NCI-H146 treated with DMSO at 0.1 percent for 48 hours (cell line): Measurements from ENCODE around the gene ADD3.
"Not testable (repeated sequence)": the region's sequence is repeated elsewhere in the genome, so short reads cannot be mapped to it uniquely, and the experiment has no call there.

ENCODE experiments used
- DNase-seq: peaks from one replicate; lab custom pipeline; 2025; ENCODE audit not compliant: unreplicated experiment; lab: John Stamatoyannopoulos, UW

Gene ADD3

DNA sequence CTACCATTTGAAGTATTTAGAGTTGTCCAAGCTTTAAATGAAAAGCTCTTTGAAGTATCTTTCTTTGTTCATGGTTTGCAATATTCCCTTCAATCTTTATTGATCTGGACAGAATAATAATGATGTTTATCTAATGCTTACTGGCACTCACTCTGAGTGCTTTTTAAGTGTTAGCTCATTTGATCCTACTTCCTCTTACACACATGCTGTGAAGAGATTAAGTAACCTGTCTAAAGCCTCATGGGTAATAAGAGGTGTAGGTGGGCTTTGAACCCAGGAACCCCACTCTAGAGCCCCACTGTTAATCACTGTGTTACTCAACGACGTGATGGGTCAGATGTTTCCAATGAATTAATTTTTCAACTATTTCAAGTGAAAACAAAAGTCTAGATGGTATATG, 31.1 kb upstream of the ADD3 start:
- DNase-seq: peak; percentile 11

DNA sequence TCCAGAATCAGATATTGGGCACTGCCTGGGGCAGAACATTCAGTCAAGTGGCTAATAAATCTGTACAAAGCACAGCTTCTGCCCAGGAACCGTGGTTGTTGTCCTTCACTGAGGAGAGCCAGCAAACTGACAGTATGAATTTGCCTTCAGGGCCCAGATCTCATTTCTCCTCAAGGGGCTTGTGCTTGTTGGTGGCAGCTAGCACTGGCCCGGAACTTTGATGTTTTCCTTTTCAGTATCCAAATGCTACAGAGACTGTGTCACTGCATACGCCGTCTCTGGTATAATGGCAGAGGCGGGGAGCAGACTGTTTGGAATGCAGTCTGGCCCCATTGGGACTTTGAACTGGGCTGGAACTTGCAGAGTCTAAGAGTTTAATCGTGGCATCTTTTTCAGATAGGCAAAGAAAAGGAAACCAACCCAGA, 30.4 kb upstream of the ADD3 start:
- no peak for DNase-seq

DNA sequence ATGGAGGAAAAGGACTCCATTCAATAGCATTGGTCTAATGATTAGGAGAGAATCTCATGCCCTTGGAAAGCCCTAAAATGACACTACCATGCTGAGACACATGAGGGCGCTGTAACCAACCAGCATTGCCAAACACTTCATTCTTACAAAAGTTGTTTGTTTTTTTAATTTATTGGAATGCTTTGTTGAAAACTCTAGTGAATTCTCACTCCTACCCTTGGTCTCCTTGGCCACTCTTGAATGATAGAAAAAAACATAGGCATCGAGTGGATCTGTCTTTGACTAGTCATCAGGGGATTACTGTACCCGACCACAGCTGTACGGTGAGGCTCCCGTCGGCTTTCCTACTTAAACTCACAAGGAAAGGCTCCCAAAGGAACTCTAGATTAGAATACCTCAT, 29.3 kb upstream of the ADD3 start:
- DNase-seq: no peak

DNA sequence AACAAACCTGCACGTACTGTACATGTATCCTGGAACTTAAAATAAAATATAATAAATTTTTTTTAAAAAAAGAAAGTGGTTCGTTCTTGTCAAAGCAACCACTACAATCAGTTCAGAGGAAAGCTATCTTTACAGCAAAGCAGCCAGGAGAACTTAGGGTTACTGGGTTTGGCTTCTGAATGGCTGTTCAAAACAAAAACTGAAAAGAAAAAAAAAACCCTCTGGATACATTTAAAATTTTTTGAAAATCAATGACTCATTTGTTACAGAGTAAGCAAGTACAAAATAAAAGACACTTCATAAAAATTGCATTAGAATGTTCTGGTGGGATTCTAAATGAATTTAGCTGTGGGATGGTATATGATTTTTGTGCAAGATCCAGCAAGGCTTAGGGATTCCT, 28.6 kb upstream of the ADD3 start:
- no peak for DNase-seq

DNA sequence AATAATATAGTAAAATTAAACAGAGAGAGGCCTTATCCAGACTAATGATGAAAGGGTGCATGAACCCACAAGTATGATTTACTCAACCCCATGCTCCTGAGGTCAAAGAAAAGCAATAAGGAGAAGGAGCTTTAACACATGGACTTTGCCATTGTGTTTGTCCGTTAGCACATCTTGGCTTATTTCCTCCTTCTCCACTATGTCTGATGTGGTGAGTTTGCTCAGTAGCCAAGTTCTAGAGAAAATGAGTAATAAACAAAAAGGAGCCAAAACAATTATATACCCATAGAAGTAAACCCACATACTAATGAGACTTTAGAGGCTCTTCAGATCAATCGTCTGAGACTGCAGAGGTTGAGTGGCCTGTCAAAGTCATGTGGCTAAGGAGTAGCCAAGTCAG, 26.1 kb upstream of the ADD3 start:
- no peak for DNase-seq

DNA sequence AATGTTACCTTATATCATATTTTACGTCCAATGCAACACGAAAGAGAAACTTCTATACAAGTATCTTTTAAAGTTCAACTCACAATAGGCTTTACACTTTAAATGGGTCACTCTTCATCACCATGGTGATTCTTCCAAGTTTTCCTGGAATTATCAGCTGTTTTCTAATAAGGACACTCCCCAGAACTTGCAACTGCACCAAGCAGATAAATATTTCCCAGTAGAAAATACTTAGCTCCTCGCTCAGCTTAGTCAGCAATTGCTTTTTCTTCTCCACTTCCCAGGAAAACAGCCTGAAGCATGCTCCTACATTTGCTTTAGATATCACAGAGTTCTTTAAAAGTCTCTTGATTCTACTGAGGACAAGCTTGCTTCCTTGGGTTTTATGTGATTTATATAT, 25.7 kb upstream of the ADD3 start:
- no peak for DNase-seq

DNA sequence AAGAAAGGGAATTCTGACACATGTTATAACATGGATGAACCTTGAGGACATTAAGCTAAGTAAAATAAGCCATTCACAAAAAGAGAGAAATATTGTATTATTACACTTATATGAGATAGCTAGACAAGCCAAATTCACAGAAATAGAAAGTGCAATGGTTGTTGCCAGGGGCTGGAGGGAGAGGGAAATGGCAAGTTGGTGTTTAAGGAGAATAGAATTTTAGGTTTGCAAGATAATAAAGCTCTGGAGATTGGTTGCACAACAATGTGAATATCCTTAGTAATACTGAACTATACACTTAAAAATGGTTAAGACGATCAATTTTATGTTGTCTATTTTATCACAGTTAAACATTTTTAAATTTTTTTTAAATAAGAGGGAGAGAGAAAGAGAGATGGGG, 25.0 kb upstream of the ADD3 start:
- DNase-seq: no peak

DNA sequence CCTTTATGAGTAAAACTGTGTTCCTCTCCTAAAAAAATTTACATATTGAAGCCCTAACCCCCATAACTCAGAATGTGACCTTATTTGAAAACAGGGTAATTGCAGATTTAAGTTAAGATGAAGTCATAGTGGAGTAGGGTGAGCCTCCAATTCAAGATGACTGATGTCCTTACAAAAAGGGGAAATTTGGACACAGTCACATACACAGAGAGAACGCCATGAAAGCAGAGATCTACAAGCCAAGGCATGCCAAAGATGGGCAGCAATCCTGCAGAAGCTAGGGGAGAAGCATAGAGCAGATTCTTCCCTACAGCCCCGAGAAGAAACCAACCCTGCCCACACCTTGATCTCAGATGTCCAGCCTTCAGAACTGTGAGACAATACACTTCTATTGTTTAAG, 23.8 kb upstream of the ADD3 start:
- no peak for DNase-seq

DNA sequence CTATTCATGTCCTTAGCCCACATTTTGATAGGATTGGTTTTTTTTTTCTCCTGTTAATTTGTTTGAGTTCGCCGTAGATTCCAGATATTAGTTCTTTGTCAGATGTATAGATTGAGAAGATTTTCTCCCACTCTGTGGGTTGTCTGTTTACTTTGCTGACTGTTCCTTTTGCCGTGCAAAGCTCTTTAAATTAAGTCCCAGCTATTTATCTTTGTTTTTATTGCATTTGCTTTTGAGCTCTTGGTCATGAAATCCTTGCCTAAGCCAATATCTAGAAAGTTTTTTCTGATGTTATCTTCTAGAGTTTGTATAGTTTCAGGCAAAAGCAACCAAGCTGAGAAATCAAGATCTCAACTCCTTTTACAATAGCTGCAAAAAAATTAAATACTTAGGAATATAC, 22.0 kb upstream of the ADD3 start:
- DNase-seq: not testable (repeated sequence)

DNA sequence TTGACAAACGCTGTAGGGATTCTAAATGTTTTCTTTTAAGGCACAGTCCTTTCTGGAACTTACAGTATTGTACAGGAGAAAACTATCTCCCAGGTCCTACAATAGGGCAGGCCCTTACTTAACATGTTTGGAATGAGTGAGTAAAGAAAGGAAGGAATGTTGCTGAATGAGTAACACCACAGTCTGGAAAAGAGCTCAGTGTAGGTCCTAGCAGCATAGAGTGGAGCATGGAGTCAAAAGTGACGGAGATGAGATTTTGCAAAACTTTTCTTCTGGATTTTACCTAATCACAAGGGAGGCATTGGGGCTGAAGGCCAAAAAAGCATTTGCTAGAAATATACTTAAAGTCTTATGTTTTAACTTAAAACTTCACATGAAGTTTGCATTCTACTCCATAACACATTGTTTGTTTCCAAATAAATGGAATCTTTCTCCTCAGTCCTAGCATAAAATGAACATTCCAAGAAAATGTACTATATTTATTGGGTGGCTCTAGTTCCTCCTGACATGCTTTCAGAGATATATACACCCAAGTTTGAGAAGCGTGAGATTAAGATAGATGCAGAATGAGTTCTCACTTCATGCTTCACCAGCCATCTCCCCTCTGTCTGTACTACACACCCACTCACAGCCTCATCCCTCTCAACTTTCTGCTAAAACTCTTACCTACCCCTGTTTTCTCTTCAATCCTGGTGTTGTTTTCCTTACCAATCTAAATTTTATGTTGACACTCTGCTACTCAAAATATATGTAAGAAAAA, 20.2 kb upstream of the ADD3 start:
- no peak for DNase-seq

DNA sequence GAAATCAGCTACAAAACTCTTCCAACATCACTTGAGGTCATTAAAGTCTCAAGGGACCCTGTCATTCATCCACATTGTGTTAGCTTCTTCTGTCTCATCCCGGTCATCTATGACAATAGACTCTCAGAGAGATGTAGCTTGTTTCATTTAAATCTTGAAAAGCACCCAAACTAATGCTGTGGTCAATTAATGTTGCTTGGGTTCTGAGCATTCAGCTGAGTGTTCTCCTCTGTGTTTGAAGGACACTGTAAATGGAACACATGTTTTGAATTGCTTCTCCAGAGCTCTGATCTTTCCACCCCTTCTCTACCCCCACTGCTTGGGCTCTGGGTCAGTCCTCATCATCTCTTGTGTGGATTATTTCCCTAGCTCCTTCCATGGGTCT, 19.6 kb upstream of the ADD3 start:
- no peak for DNase-seq

DNA sequence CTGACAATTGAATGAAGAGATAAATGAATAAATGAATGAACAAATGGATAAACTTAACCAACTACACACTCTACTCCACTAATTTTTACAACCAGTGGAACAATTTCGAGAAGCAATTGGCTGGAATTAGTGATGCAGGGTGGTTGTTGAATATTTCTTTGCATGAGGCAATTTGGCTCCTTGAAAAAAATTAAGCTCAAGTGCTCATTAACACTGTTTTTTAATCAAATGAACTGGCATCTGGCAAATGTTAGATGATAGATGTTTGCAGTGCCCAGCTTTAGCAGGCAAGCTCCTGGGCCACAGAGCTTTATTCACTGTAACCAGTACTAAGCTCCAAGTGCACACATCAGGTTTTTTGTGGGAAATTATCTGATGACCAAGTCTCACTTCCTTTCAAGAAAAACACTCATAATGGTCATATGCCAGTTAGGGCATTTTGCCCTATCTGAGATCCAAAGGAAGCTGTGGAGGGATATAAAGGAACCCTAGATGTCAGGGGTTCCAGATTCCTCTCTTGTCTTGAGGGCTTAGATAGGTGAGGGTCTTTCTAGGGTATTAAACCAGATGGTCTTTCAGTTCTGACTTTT, 16.4 kb upstream of the ADD3 start:
- DNase-seq: no peak

DNA sequence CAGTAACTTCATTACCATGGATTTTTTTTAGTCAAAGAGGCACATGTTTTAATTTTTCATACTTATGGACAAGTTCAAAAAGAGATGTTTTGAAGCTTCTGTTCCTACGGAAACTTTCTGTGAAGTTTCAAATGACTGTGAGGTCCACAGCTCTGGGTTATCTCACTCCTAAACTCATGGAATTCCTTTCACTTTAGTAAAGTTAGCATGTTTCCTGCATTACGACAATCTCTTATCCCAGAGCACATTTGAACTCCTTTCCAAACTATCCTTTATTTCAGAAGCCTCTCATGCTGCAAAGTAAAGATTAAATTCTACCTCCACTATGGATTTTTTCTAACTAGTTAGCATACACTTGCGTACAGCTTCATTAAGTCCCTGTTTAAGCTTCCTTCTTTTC, 15.3 kb upstream of the ADD3 start:
- no peak for DNase-seq

DNA sequence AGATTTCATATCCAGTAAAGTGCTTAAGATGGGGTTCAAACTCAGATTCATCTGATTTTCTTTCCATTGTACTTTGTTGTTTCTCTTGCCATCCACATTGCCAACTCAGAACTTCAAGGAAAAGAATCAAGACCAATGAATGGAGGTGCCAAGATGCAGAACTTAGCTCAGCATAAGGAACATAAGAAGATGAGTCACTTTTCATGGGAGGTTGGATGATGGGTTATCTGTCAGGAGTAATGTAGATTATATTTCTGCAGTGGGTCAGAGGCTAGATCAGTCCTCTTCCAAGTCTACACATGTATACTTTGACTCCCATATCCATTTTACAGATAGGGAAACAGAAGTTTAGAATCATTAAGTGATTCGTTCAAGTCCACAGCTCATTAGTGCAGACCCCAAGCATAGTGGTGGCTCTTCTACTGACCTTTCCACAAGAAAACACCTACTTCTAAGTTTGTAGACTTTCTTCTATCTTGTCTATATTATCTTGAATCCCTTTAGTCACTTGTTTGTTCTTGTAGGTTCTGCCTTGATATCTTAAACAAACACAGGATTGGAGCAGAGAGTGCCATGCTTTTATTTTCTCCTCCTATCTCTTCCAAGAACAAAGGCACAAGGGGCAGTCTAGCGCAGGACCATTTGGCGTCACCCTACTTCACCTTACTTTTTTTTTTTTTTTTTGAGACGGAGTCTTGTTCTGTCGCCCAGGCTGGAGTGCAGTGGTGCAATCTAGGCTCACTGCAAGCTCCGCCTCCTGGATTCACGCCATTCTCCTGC, 14.0 kb upstream of the ADD3 start:
- DNase-seq: no peak

DNA sequence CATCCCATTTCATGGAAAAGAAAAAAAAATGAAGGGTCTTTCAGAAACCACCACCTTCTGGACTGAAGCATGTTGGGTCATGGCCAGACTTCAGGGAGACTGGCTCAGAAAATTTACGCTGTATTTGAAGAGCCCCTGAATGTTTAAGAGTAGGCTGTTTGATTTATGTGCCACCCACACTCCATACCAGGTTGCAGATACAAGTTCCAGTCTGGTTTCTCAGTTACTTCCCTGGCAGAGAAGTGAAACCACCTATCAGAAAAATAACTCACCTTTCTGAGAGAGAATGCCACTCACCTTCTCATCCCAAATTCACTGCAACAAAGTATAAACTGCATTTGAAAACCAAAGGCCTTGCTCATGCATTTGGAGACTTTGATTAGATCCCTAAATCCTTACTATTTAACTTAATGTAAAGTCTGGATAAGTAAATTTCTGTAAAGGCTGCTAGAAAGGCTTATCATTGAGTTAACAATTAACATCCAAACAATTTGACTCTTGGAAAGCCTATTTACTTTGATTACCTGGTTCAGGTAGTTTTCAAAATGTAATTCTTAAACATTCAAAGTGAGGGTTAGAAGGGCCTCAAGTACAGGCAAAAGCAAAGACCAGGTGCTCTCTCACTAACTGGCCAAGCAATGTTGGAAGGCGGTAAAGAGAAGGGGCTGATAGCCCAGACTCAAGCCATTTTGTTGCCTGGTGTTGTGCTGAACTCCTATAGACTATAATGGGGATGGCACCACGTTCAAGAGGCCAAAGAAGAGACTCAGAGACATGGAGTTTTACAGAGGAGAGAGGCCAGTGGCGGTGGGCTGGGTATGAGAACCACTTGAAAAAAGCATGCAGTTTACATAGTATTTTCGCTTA, 12.8 kb upstream of the ADD3 start:
- DNase-seq: no peak

DNA sequence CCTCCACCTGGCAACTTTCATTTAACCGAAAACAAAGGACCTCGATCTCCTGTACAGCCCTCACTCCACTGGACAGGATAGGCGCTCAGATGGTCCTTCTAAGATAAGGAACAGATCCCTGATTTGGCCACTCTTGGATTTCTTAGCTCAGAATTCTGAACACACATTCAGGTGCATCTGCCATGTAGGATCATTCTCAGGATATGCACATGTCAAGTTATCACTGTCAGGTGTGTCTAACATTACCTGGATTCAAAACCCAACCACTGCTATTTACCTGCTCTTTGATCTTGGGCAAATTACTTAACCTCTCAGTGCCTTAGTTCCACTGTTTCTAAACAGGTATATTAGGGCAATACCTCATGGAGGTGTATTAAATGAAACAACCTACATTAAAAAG, 12.2 kb upstream of the ADD3 start:
- no peak for DNase-seq

DNA sequence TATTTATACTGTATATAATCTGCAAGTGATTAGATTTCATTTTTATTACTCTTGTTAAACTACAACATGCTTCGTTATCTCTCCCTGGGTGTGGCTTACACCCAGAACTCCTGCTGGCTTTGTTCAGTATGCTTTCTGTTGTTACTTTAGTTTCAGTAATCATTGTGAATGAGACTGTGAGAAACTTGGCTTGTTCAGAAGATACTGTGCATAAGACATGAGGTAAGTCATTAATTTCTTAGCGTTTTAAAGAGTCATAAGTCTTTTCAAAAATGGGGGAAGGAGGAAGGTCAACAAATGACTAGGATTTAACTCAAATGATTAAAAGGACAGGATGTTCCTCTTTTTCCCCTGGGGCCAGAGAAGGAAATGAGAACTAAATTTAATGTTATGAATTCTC, 11.6 kb upstream of the ADD3 start:
- no peak for DNase-seq

DNA sequence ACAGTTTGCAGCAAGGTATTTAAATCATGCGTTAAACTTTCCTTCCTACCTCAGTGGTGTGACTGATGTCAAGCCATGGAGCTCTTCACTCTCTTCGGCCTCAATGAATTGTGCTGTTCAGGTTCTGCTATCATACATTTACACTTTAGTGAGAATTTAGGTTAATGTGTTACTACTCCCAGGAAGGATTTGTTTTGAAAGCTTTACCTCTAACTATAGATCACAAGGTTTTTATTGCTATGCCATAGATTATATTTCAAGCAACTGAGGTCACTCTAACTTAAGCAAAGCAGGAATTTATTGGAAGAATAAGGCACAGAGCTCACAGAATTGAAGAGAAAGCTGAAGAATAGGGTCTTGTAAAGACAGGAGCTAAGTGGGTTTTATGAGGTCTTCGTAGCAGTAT, 11.0 kb upstream of the ADD3 start:
- DNase-seq: no peak

DNA sequence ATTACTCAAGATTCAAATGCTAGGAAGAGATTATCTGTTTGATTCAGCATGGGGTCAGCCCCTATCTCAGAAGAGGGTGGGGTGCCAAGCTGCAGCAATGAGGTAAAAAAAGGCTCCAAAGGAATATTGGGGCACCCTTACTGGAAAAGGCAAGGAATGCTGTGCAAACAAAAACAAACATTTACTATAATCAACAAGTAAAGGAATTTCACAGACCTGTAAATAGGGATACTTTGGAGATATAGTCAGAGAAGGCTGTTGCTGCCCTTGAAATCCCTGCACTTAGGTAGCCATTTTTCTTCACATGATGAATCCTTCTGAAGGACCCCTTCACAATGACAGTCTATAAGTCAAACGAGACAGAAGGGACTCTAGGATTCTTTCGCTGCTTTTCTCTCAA, 10.6 kb upstream of the ADD3 start:
- no peak for DNase-seq

DNA sequence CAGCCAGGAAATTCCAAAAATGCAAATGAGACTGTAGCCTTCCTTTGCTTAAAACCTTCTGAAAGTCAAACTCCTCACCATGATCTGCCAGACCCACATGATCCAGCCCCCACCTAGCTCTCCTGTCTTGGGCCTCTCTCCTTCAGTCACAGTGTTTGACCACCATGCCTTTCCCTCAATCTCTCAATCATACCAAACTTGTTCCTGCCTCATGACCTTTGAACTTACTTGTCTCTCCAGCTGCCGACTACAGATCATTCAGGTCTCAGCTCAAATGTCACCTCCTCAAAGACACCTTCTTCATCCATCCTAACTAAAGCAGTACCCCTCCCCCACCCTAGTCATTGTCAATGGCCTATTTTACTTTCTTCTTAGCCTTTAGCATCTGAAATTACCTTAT, 9.3 kb upstream of the ADD3 start:
- DNase-seq: no peak

DNA sequence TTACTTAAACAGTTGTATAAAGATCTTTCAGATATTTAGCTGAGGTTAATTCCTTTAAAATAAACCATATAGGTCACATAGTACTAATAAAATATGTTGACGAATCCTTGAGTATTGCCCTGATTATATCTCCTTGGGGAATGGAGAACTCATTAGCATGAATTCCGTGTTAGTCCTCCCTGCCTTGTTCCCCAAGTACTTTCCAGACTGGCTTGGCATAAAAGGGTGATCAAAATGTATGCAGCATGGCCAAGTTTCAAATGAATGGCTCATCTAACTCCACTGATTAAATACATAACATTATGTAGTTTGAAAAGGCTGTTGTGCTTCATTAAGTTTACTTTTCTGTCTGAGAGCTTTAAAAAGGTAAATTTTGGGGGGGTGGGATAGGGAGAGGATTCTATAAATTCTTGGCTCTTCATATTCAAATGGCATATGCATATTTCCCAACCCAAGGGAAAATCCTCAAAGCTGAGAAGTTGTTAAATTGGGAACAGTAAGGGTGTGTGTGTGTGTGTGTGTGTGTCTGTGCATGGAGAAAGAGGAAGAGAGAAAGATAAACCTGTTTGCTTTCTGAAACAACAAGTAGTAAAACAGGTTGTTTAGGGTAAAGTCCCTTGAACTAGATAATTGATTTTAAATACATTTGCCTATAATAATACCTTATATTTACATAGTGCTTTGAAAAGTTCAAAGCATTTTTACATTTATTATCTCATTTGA, 4.8 kb upstream of the ADD3 start:
- DNase-seq: no peak
